Medulla oblongata (tissue), 1 donor: ENCODE data around the gene DDX41.
A peak's percentile ranks its signal among the peaks of the same experiment; 100 is the strongest.
"Not testable (repeated sequence)": the region's sequence is repeated elsewhere in the genome, so short reads cannot be mapped to it uniquely, and the experiment has no call there.

Experiments
- DNase-seq: peaks from one replicate; pipeline ENCODE4 v3.0.0-alpha.2; 2015; ENCODE audit errors: extremely low spot score

Gene DDX41

GRCh38 chr5:177537389-177538361 lies 20.9 kb upstream of the DDX41 start:
- no peak for DNase-seq

GRCh38 chr5:177536386-177536785 lies 19.6 kb upstream of the DDX41 start:
- no peak for DNase-seq

- no peak for DNase-seq
These were observed 18.4 kb upstream of the DDX41 start for GRCh38 chr5:177535125-177535524.

GRCh38 chr5:177534433-177534832 lies 17.7 kb upstream of the DDX41 start:
- DNase-seq = not testable (repeated sequence)

GRCh38 chr5:177531209-177531940 lies 14.6 kb upstream of the DDX41 start:
- no peak for DNase-seq

- no peak for DNase-seq
These were observed 13.9 kb upstream of the DDX41 start for GRCh38 chr5:177530638-177531037.

- no peak for DNase-seq
These were observed 12.8 kb upstream of the DDX41 start for GRCh38 chr5:177529247-177530203.

GRCh38 chr5:177528631-177529030 lies 11.9 kb upstream of the DDX41 start:
- no peak for DNase-seq

GRCh38 chr5:177527595-177527994 lies 10.8 kb upstream of the DDX41 start:
- DNase-seq = no peak

- no peak for DNase-seq
These were observed 10.0 kb upstream of the DDX41 start for GRCh38 chr5:177526791-177527190.

- no peak for DNase-seq
These were observed 9.4 kb upstream of the DDX41 start for GRCh38 chr5:177526191-177526590.

- DNase-seq = peak; percentile 60
These were observed 8.3 kb upstream of the DDX41 start for GRCh38 chr5:177524941-177525655.

- DNase-seq = no peak
These were observed 7.8 kb upstream of the DDX41 start for GRCh38 chr5:177524539-177524900.

GRCh38 chr5:177523711-177524538 lies 7.2 kb upstream of the DDX41 start:
- DNase-seq = no peak

- no peak for DNase-seq
These were observed 4.3 kb upstream of the DDX41 start for GRCh38 chr5:177520916-177521513.

GRCh38 chr5:177520271-177520670 lies 3.5 kb upstream of the DDX41 start:
- no peak for DNase-seq

GRCh38 chr5:177519463-177520235 lies 2.9 kb upstream of the DDX41 start:
- no peak for DNase-seq

- DNase-seq = no peak
These were observed 1.2 kb downstream of the DDX41 start for GRCh38 chr5:177515580-177515979.

GRCh38 chr5:177514541-177514940 lies 2.2 kb downstream of the DDX41 start:
- no peak for DNase-seq
